ENCODE measurements around the gene SGCD.

DNA sequence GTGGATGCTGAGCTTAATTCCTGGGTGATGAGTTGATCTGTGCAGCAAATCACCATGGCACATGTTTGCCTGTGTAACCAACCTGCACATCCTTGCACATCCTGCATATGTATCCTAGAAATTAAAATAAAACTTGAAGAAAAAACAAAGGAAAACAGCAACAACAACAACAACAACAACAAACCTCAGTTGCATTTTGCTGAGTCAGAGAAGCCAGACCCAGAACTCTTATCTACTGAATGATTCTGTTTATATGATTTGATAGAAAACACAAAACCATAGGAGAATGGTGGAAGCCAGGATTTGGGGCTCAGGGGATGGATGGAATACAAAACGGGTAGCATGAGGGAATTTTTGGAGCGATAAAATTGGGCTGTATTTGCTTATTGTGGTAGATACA lies 307.3 kb downstream of the SGCD start:
- TF ChIP-seq POLR2A (IDR thresholded peaks at IDR 0.05): no peak
- TF ChIP-seq, protein P1, sequence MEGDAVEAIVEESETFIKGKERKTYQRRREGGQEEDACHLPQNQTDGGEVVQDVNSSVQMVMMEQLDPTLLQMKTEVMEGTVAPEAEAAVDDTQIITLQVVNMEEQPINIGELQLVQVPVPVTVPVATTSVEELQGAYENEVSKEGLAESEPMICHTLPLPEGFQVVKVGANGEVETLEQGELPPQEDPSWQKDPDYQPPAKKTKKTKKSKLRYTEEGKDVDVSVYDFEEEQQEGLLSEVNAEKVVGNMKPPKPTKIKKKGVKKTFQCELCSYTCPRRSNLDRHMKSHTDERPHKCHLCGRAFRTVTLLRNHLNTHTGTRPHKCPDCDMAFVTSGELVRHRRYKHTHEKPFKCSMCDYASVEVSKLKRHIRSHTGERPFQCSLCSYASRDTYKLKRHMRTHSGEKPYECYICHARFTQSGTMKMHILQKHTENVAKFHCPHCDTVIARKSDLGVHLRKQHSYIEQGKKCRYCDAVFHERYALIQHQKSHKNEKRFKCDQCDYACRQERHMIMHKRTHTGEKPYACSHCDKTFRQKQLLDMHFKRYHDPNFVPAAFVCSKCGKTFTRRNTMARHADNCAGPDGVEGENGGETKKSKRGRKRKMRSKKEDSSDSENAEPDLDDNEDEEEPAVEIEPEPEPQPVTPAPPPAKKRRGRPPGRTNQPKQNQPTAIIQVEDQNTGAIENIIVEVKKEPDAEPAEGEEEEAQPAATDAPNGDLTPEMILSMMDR (IDR thresholded peaks at IDR 0.05): no peak

All from heart left ventricle (tissue), 13 donors.